Endodermal cell (in vitro differentiated cells): ENCODE measurements around the gene EZR. TPM values are rescaled to one million over a fixed set of nuclear protein-coding genes. Genes with fewer than 3 reads are reported as not detected.

Experiments used
- DNase-seq: peaks from one replicate; pipeline ENCODE4 v3.0.0-alpha.2; 2017
- H3K27ac ChIP-seq: 2 replicates; pipeline ENCODE4 v1.5.1; 2013; ENCODE audit warnings: mild to moderate bottlenecking, low read depth, low read length, moderate library complexity
- H3K27me3 ChIP-seq: 2 replicates; pipeline ENCODE4 v1.6.1; 2013; ENCODE audit warnings: mild to moderate bottlenecking, low read length, moderate library complexity; ENCODE audit not compliant: insufficient read depth, control insufficient read depth, poor library complexity, severe bottlenecking
- H3K36me3 ChIP-seq: 2 replicates; pipeline ENCODE4 v1.7.0; 2013; ENCODE audit warnings: mild to moderate bottlenecking, low read length, moderate library complexity; ENCODE audit not compliant: control insufficient read depth, insufficient read depth
- H3K4me1 ChIP-seq: one replicate; pipeline ENCODE4 v1.7.0; 2013; ENCODE audit warnings: low read length; ENCODE audit not compliant: control insufficient read depth, insufficient read depth
- H3K4me3 ChIP-seq: 2 replicates; pipeline ENCODE4 v1.5.1; 2013; ENCODE audit warnings: mild to moderate bottlenecking, low read length, moderate library complexity
- H3K9ac ChIP-seq: 2 replicates; pipeline ENCODE4 v1.6.1; 2013; ENCODE audit warnings: mild to moderate bottlenecking, low read length, moderate library complexity; ENCODE audit not compliant: poor library complexity, severe bottlenecking; ENCODE audit errors: extremely low read depth
- H3K9me3 ChIP-seq: 2 replicates; pipeline ENCODE4 v1.6.1; 2013; ENCODE audit warnings: mild to moderate bottlenecking, low read length, moderate library complexity; ENCODE audit not compliant: control insufficient read depth
- H3K27ac Mint-ChIP-seq: 2 replicates; pipeline ENCODE4 v1.8.0; 2020; ENCODE audit warnings: mixed read lengths
- H3K27me3 Mint-ChIP-seq: 2 replicates; pipeline ENCODE4 v1.8.0; 2021; ENCODE audit warnings: mild to moderate bottlenecking, mixed read lengths; ENCODE audit not compliant: insufficient read depth
- H3K36me3 Mint-ChIP-seq: 2 replicates; pipeline ENCODE4 v1.8.0; 2020; ENCODE audit warnings: low read depth, mixed read lengths
- H3K4me1 Mint-ChIP-seq: 2 replicates; pipeline ENCODE4 v1.8.0; 2020; ENCODE audit warnings: mixed read lengths
- H3K4me3 Mint-ChIP-seq: 2 replicates; pipeline ENCODE4 v1.8.0; 2020; ENCODE audit warnings: mild to moderate bottlenecking, moderate library complexity, mixed read lengths
- H3K9me3 Mint-ChIP-seq: 2 replicates; pipeline ENCODE4 v1.8.0; 2020; ENCODE audit warnings: mild to moderate bottlenecking, mixed read lengths
- CTCF ChIP-seq: fragments of 200-600 bp; sonication (generic); conservative IDR thresholded peaks from 2 replicates; pipeline ENCODE4 v1.5.0; 2021; ENCODE audit warnings: antibody characterized with exemption, mild to moderate bottlenecking
- WGBS, 2 experiments: methylation state at CpG; one replicate each; pipeline versions ENCODE4 v1.1.5 to v1.1.7; 2013; ENCODE audit warnings: missing lambda C conversion rate in 2 of 2, mixed read lengths in 1 of 2; ENCODE audit not compliant: insufficient coverage in 1 of 2, insufficient read length in 1 of 2; 5-methylcytosine and 5-hydroxymethylcytosine counted together
- total RNA-seq, 2 donors: library from RNA; stranded (reverse); fragmentation: NEBNext Ultra II Directional in 1 of 2; extraction: Animal tissue kit (Norgen Biotek cat#: 25700) in 1 of 2; gene quantifications; 2 replicates in 1 of 2; 3 replicates in 1 of 2; pipeline ENCODE4 v1.2.1, GENCODE V29; 2021

The EZR gene
- total RNA-seq, 2 donors from 2014 or later = 145 to 209 TPM

GRCh38 chr6:158860279-158860865, 41.2 kb upstream of the EZR start:
- no peaks in the 10 kb centered on the region for H3K27me3 ChIP-seq
- no peaks in the 10 kb centered on the region for H3K4me1 ChIP-seq
- Mint-ChIP-seq H3K9me3 (no peaks in the 10 kb centered on the region), H3K4me1 (peaks cover 22% of the 10 kb centered on the region), H3K27ac (no peak overlapping the region), H3K36me3 (no peaks in the 10 kb centered on the region), H3K4me3 (no peak overlapping the region), H3K27me3 (no peaks in the 10 kb centered on the region)
- H3K4me3 ChIP-seq = no peak overlapping the region
- H3K27ac ChIP-seq = no peak overlapping the region
- no peaks in the 10 kb centered on the region for H3K9me3 ChIP-seq
- TF ChIP-seq CTCF = no peak
- 84 to 93% methylated on average over 5 to 6 of the region's 6 CpGs for WGBS, 2 experiments
- no peak overlapping the region for H3K9ac ChIP-seq
- no peaks in the 10 kb centered on the region for H3K36me3 ChIP-seq
- no peak for DNase-seq

- no peak overlapping the region for H3K4me3 ChIP-seq
- Mint-ChIP-seq H3K27me3 (no peaks in the 10 kb centered on the region), H3K4me1 (peaks cover 21% of the 10 kb centered on the region), H3K36me3 (no peaks in the 10 kb centered on the region), H3K9me3 (no peaks in the 10 kb centered on the region), H3K4me3 (no peak overlapping the region), H3K27ac (peak overlapping the region; percentile 88)
- H3K9ac ChIP-seq = no peak overlapping the region
- H3K36me3 ChIP-seq = no peaks in the 10 kb centered on the region
- TF ChIP-seq CTCF = no peak
- no peak overlapping the region for H3K27ac ChIP-seq
- H3K27me3 ChIP-seq = no peaks in the 10 kb centered on the region
- no peaks in the 10 kb centered on the region for H3K9me3 ChIP-seq
- H3K4me1 ChIP-seq = peaks cover 16% of the 10 kb centered on the region
- 74 to 80% methylated on average over 2 to 4 of the region's 4 CpGs for whole genome bisulfite sequencing, 2 experiments
- no peak for DNase-seq
These were observed 37.1 kb upstream of the EZR start for GRCh38 chr6:158856261-158856660.

DNA sequence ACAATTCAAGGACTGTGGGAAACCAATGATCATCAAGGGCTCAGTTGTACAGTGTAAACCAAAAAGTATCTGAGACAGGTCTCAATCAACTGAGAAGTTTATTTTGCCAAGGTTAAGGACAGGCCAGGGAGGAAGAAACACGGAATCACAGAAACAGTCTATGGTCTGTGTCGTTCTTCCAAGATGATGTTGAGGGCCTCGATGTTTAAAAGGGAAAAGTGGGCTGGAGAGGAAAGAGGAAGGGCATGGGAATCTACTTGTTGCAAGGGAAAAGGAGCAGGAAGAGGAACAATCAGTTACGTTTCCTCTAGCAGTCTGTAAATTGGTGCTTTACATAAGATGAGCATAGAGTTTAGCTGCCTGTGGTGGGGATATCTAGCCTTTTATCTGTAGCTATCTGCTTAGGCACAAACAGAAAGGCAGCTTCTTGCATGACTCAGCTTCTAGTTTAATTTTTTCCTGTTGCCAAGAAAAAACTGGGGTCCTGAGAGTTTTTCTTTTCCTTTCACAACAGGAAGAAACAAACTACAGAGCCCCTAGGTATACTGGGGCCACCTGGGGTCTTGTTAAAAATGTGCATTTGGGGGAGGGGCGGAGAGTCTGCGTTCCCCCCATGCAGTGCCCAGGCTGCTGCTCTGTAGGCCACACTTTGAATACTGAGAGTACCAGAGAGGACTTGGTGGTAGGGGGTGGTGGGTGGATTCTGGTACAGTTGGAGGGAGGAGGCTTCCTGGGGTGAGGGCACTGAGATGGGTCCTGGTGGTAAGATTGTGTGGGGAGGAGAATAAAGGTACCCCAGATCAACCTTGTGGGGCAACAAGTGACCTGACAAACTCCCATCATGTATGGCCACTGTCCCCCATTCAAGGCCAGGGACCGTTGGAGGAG, 35.3 kb upstream of the EZR start:
- H3K4me3 Mint-ChIP-seq = no peak overlapping the region
- H3K27me3 ChIP-seq = no peaks in the 10 kb centered on the region
- peaks cover 34% of the 10 kb centered on the region for H3K4me1 Mint-ChIP-seq
- no peaks in the 10 kb centered on the region for H3K9me3 ChIP-seq
- no peaks in the 10 kb centered on the region for H3K9me3 Mint-ChIP-seq
- H3K36me3 Mint-ChIP-seq = no peaks in the 10 kb centered on the region
- H3K9ac ChIP-seq = peak overlapping the region; percentile 41
- H3K4me3 ChIP-seq = peak overlapping the region; percentile 65
- H3K4me1 ChIP-seq = peaks cover 16% of the 10 kb centered on the region
- no peak overlapping the region for H3K27ac Mint-ChIP-seq
- H3K36me3 ChIP-seq = no peaks in the 10 kb centered on the region
- DNase-seq = peak; percentile 89
- 28 to 33% methylated on average over 6 to 7 of the region's 7 CpGs for WGBS, 2 experiments
- H3K27ac ChIP-seq = peak overlapping the region; percentile 50
- no peak for TF ChIP-seq CTCF
- H3K27me3 Mint-ChIP-seq = no peaks in the 10 kb centered on the region
